Hematopoietic multipotent progenitor cell treated with erythropoietin and hydrocortisone succinate and interleukin-3 and kit ligand, for 8 days (in vitro differentiated cells): ENCODE data around the gene TDRD7.
"Not testable (repeated sequence)": the region's sequence is repeated elsewhere in the genome, so short reads cannot be mapped to it uniquely, and the experiment has no call there.

Experiments used
- DNase-seq: peaks from one replicate; pipeline ENCODE4 v3.0.0-alpha.2; 2015

The TDRD7 gene

GRCh38 chr9:97480174-97480573 is 68.3 kb downstream of the TDRD7 start:
- DNase-seq: no peak

DNA sequence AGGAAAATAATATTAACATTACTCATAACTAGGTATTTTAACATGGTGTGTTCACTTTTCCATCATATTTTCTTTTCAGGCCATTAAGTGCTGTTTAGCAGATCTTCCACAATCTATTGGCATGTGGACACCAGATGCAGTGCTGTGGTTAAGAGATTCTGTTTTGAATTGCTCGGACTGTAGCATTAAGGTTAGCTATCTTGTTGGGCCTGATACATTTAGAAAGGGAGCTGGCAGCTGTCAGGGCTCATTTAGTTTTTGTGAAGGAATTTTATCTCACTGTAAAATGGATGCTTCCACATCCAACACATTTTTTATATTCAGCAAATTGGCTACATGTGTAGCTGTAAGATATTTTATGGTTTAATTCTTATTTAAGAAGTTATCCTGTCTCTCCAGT is 68.9 kb downstream of the TDRD7 start:
- DNase-seq: no peak

GRCh38 chr9:97484134-97484533 is 72.2 kb downstream of the TDRD7 start:
- no peak for DNase-seq

DNA sequence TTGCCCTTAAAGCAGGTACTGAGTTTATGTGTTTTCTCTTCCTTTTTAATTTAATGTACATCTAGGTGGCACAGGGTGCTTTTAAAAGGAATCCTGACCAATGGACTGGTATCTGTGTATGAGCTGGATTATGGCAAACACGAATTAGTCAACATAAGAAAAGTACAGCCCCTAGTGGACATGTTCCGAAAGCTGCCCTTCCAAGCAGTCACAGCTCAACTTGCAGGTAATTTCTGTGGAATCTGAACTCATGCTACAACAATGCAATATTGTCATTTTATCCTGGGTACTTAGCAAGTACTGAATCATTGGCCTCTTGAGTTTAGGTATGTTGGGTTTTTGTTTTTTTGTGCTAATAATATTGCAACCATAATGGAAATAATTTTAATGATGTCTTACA is 75.2 kb downstream of the TDRD7 start:
- DNase-seq: peak; percentile 29

- no peak for DNase-seq
Observed at GRCh38 chr9:97487861-97488260, 76.0 kb downstream of the TDRD7 start.

DNA sequence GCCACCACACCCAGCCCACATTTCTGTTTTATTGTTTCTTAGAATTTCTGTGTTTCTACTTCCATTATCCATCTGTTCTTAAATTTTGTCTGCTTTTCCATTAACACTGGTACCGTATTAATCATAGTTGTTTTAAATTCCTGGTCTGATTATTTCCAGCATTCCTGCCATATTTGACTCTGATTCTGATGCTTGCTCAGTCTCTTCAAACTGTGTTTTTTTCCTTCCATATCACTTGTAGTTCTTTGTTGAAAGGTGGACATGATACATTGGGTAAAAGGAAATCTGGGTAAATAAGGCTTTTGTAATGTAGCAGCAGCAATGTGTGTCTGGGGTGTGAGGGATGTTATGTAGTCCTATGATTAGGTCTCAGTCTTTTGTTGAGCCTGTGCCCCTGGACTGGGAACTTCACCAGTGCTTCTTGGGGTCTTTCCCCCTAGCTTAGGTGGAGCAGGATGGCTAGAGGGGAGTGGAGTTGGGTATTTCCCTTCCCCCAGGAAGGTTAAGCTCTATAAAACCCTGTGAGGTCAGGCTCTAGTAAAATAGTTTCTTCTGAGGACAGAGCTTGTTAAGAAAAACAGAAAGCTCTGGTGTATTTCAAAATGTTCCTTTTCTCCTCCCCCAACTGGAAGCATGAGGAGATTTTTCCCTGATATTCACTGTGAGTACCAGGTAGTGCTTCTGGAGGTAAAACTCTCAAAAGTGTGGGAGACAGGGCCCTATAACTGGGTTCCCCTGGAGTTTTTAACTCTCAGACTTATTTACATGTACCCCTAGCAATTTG is 79.5 kb downstream of the TDRD7 start:
- DNase-seq: no peak

DNA sequence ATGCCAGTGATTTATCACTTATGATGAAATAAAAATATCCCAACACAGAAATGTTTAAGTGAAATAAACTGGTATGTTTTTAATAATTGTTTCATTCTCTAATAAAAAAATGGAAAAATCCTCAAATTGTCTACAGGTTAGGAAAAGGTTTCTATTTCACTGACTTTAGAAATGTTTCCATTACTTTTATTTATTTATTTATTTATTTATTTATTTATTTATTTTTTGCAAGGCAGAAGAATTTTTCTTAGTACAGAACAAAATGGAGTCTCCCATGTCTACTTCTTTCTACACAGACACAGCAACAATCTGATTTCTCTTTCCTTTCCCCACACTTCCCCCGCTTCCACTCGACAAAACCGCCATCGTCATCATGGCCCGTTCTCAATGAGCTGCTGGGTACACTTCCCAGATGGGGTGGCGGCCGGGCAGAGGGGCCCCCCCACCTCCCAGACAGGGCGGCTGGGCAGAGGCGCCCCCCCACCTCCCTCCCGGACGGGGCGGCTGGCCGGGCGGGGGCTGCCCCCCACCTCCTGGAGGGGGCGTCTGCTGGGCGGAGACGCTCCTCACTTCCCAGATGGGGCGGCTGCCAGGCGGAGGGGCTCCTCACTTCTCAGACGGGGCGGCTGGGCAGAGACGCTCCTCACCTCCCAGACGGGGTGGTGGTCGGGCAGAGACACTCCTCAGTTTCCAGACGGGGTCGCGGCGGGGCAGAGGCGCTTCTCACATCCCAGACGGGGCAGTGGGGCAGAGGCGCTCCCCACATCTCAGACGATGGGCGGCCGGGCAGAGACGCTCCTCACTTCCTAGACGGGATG is 85.9 kb downstream of the TDRD7 start:
- DNase-seq: not testable (repeated sequence)

- DNase-seq: not testable (repeated sequence)
Observed at GRCh38 chr9:97498846-97499245, 87.0 kb downstream of the TDRD7 start.

DNA sequence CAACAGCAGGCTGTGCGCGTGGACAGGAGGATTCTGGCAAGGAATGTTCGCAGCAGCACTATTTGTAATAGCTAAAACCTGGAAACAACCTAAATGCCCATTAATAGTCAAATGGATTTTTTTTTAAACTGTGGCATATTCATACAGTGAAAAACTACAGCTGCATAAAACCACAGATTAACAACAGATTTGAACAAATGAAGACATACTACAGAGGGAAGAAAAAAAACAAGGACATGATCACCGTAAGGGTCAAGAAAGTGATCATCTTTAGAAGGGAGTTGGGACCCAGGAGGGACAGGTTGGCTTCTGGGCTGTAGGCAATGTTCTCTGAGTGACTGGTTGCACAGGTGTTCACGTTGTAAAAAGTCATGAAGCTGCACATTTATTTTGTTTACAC is 88.4 kb downstream of the TDRD7 start:
- DNase-seq: no peak

- DNase-seq: no peak
Observed at GRCh38 chr9:97500765-97501176, 88.9 kb downstream of the TDRD7 start.

DNA sequence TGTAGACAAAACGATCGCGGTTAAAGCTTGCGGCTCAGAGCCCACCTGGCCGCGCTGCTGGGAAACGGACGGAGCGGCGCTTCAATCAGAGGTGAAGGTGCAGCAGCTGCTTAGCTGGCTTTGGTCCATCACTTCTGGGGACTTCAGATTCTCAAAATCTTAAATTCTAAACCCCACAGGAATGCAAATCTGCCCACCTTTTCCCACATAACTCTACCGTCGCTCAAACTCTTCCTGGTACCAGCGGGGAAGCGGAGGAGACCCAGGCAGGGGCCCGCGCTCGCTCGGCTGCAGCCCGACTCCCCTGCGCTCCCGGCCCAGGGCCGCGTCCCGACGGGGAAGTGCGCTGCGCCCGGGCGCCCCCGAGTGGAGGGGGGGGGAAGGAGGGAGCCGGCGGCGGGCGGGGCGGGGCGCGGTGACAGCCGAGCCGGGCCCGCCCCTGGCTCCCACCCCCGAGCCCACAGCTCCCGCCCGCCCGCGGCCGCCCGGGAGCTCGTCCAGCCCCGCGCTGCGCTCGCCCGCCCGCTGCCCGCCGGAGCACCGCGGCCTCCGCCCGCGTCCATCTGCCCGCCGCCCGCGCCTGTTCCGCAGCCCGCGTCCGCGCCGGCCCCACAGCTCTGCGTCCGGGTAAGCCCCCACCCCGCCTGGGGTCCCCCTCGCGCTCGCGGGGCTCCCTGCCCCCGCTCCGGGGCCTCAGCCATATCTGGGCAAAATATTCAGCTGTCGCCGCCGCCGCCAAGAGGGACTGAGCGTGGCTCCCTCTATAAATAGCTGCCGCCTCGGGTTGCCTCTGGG is 89.5 kb downstream of the TDRD7 start, which contains the start of gene TMOD1:
TMOD1 (plus strand) TSS at position 490 of the 795 bp plus-strand sequence. CDS start 22,523 bp downstream, outside the sequence.
- DNase-seq: peak; percentile 61

DNA sequence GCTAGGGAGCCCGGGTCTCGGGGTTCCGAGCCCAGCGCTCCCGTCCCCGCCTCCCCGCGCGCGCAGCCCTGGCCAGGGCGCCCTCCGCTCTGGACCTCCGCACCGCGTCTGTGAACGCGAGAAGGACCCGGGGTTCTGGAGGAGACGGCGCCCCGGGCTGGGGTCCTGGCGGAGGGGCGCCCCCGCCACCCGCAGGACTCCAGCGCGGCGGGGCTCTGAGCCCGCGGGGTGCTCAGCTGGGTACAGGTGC is 90.0 kb downstream of the TDRD7 start:
- DNase-seq: no peak

DNA sequence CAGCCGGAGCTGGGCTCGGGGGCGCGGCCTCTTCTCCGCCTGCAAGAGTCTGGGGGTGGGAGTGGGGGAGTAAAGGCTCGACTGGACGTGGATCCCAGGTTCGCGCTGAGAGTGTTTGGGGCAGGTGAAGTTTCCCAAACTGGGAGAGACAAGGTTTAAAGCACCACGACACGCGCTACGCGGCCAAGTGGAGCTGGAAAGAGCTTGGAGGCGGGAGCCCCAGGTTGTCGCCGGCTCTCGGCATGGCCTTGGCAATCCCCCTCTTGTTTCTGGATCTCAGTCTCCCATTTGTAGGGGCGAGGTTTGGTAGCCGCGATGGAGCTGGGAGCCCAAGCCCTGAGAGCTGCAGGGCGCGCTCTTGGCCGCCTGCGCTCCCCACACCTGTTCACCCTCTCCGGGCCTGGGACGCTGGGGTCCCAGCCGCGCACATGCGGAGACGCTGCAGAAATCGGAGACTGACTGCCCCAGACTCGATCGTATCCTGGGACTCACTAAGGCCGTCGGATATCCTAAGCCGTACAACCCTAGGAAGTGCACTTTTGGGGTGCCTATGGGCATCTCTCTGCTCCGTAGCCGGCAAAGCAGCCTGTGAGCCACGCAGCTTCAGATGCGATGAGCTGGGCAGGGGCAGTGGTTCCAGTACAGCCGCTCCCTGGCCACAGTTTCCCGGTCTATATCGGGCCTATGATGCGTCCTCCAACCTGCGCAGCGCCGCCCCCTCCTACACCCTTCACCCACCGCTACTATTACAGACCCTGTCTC is 90.5 kb downstream of the TDRD7 start:
- DNase-seq: peak; percentile 11

DNA sequence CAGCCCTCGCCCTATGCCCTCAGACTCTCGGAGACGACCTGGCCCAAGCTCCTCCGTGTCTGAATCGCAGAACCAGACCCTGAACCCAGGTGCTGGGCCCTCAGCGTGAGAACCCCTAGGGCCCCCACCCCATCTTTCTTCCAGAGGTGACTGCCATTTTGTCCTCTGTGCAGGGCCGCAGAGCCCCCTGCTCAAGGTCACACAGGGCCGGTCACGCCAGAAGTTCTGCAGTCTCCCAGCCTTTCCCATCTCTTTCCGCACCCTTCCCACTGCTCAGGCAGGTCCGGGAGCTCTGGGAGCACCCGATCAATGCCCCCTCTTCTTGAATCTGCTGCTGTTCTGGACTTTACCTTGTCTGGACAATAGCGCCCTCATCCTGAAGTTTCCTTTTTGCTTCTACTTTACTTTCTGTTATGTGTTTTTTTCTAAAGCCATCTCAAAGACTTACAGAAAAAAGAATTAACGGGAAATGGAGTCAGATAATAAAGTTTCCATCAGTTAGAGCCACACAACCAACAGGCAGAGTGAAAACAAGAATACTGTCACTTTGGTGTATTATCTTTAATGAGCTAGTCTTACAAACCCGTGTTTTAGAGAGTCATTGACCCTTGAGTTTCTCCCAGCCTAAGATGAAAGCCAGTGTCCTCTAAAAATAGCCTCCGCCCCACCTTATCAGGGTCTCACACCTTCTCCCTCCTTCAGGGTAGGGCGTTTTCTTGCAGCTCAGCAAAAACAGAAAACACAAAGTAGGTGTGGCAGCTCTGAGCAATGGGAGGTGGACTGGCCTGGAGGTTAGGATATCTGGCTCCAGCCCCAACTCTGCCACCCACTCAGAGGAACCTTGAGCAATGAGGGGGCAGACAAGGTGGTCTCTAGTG is 91.3 kb downstream of the TDRD7 start:
- peak; percentile 98 for DNase-seq

DNA sequence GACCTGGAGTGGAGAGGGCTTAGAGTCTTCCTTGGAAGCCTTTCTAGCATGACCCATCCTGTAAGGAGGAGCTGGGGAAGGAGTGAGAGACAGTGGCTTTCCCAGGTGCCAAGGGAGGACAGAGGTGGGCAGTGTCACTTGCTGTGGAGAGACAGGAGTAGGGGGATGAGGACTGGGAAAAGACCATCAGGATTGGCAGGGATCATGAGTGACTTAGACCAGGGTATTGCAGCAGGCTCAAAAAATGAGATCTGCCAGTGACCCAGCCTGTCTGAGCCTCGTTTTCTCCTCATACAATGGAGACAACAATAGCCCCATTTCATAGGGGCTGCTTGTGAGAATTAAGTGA is 91.9 kb downstream of the TDRD7 start:
- no peak for DNase-seq

DNA sequence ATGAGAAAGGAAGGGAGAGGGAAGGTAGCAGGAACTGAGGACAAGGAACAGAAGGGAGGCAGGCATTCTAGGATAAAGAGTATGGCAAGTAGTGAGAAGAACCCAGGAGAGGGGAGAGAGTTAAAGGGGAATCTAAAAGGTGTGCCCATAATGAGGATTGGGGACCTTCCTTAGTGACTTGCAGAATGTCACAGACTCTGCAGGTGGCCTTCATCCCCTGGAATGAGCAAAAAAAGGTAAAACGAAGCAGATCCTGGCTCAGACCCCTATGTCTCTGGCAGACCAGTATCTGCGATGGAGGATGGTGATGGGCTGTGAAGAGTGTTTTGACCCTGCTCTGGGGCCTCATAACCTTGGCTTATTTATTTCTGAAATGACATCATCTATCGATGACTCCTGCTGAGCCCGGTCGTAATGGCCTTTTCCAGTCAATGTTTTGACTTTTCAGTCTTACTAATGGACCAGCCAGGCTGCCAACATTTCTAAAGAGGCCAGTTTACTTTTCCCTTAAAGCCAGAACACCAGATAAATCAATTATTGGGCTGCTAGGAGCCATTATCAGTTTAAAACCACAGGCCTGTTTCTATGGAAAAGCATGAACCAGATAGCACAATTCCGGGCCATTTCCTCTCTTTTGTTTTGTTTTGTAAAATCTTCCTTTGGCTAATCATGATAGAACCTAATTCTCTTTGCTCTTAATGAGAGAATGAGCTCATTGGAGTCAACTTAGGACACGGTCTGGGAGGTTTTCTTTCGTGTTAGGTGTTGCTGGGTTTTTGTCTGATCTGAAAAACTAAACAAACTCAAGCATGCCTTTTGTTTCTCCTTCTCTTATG is 92.7 kb downstream of the TDRD7 start:
- DNase-seq: peak; percentile 15

DNA sequence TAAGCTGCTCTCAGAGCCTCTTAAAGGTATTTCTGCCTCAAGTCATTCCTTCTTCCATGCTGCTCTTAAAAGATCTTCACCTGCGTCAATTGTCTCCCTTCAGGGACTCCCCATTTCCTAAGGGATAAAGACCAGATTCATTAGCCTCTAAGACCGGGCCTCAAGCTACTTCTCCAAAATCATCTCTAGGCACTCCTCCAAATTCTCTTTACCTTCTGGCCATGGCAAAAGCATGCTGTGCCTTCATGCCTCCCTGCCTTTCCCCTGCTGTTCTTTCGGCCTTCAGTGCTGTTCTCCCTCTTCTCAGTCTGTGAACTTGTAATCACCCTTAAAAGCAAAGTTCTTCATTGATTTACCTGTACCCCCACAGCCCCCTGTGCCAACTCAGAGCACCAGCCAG is 93.9 kb downstream of the TDRD7 start:
- no peak for DNase-seq

- peak; percentile 53 for DNase-seq
Observed at GRCh38 chr9:97506306-97506705, 94.4 kb downstream of the TDRD7 start.

GRCh38 chr9:97506787-97507186 is 94.9 kb downstream of the TDRD7 start:
- no peak for DNase-seq

DNA sequence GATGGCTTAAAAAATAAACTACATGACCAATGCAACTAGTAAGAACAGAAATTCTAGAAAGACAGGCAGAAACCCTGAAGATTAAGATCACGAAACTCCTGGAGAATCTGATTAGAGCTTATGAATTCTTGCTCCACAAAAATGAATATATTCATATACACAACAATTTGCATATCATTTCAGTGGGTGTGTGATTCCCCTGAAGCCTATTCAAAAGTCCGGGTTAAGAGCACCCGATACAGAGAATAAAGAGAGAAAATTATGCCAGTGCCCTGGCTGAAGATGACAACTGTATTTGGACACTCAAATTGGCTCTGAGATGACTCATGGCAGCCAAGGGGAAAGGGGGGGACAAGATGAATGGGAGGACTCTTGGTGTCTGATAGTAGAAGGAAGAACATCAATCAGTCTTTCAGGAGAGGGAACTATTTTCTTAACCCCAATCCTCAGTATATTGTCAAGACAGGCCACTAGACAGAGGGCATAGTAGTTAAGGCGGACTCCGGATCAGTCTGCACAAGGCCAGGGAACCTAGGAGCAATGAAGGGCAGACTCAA is 95.6 kb downstream of the TDRD7 start:
- DNase-seq: no peak

- DNase-seq: no peak
Observed at GRCh38 chr9:97508852-97509251, 97.0 kb downstream of the TDRD7 start.
